Mucosa of descending colon (tissue), 3 donors: ENCODE measurements around the gene GPM6B. TPM values are rescaled to one million over a fixed set of nuclear protein-coding genes. Genes with fewer than 3 reads are reported as not detected.

Experiments used
- ATAC-seq: fragments of 200-7000 bp; cut with Tn5 transposase; one replicate; pipeline ENCODE4 v1.9.1; 2020; ENCODE audit warnings: mild to moderate bottlenecking, moderate library complexity
- DNase-seq, 3 donors: peaks; one replicate each; pipeline ENCODE4 v3.0.0-alpha.2; 2020
- H3K36me3 ChIP-seq: fragments of 200-600 bp; one replicate; pipeline ENCODE4 v1.8.0; 2021; ENCODE audit warnings: low read depth, mild to moderate bottlenecking
- H3K4me1 ChIP-seq: fragments of 200-600 bp; one replicate; pipeline ENCODE4 v1.8.0; 2021; ENCODE audit warnings: low read depth, mild to moderate bottlenecking
- H3K4me3 ChIP-seq: fragments of 200-600 bp; one replicate; pipeline ENCODE4 v1.8.0; 2021; ENCODE audit warnings: mild to moderate bottlenecking
- H3K9me3 ChIP-seq: fragments of 200-600 bp; one replicate; pipeline ENCODE4 v1.8.0; 2021; ENCODE audit warnings: mild to moderate bottlenecking
- intact Hi-C, 2 donors: fragments of 100-400 bp; cut with DNase I in 1 of 2; cut with micrococcal nuclease in 1 of 2; formaldehyde crosslinking; loops; one replicate each; pipeline versions ENCODE4 v1.11.0 to v1.11.1; 2022; cut with DNase I, micrococcal nuclease
- long read RNA-seq, 2 donors: library from polyadenylated mRNA; unstranded; transcript quantifications; one replicate each; pipeline ENCODE4 v2.0.0, GENCODE V29; 2019 to 2021
- total RNA-seq, 3 donors: library from RNA; stranded (reverse); fragmentation: NEBNext Ultra II Directional in 2 of 3; extraction: Animal tissue kit (Norgen Biotek cat#: 25700) in 2 of 3; gene quantifications; one replicate each; pipeline versions ENCODE4 v1.2.1 to v1.2.4, GENCODE V29; 2021 to 2023
- TF ChIP-seq, protein P1 (sequence below): fragments of 200-600 bp; IDR thresholded peaks from one replicate; pipeline ENCODE4 v1.8.0; 2022; ENCODE audit warnings: antibody characterized with exemption, mild to moderate bottlenecking
- donor health status: DM: no; HTN: no; CAD: no; lungs with moderate emphysema.
- donor health status: DM: no; HTN: no; CAD: no.
- donor health status: DM: no; HTN: yes; CAD: no.

Gene GPM6B, protein sequence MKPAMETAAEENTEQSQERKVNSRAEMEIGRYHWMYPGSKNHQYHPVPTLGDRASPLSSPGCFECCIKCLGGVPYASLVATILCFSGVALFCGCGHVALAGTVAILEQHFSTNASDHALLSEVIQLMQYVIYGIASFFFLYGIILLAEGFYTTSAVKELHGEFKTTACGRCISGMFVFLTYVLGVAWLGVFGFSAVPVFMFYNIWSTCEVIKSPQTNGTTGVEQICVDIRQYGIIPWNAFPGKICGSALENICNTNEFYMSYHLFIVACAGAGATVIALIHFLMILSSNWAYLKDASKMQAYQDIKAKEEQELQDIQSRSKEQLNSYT
- 10 to 100 TPM in 1 of 3 donors, 1 to 10 TPM in 2; 1.3 to 34.1 (median 4.4) TPM for total RNA-seq
- long read RNA-seq, donor 1, transcript GPM6B-202 (8 exons, 1,673 nt): minor isoform, 11 of 60 reads
- long read RNA-seq, donor 1, transcript GPM6B-203 (7 exons, 1,830 nt): minor isoform, 13 of 60 reads
- long read RNA-seq, donor 1, transcript GPM6B-205 (7 exons, 3,957 nt): major isoform, 28 of 60 reads
- long read RNA-seq, donor 1, partial matches to known transcripts: 3 of 60 reads
- long read RNA-seq, donor 1, other reads (novel, unspliced or antisense): 4 of 60 reads
- long read RNA-seq, donor 2, transcript GPM6B-205 (7 exons, 3,957 nt): major isoform, 5 of 7 reads
- long read RNA-seq, donor 2, partial matches to known transcripts: 0 of 7 reads
- long read RNA-seq, donor 2, other reads (novel, unspliced or antisense): 1 of 7 reads

DNA sequence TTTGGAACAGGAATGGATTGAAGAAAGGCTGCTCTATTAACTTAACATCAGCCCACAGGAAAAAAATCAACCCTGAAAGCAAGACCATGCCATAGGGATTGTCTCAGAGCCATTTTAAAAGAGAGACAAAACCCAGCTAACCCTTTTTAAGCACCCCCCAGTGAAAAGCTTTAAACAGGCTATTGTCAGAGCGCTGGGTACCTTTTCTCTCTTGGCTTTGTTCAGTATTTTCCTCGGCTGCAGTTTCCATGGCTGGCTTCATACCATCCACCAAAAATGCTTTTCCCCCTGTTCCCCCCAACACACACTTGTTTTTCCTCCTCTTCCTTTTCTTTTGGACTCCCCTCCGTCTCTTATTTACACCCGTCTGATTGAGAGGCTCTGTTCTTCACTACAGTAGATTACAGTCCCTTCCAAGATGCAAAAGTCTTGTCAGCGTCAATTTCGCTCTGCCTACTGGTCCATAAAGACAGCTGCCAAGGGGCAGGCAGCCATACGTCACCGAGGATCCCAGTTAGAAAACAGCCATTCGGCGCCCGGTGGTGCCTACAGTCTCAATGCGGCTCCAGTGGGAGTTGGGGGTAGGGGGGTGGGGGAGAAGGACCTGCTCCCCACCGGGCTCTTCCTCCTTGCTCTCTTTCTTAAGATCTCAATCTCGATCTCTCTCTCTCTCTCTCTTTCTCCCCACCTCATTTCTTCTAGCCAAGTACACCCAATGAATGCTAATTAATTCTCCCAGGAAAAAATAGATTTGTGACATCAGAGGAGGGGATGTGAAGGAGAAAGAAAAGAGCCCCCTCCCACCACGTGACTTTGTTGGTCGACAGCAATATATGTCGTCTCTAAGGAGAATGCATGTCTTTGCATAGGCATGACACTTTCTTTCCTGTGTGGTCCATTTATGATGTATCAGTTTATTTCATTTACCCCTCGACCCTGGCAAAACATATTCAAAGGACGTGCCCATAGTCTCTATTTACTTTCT, at the start of gene GPM6B:
Gene GPM6B, minus strand, starts transcription at position 451 of the 985 bp plus-strand sequence. Its CDS starts 189 bp downstream, at position 262.
- intact Hi-C loops: no loop called here
- Histone ChIP-seq H3K36me3 (no peaks in the 10 kb centered on the region), H3K4me3 (no peak within 1 kb of the TSS), H3K9me3 (no peaks in the 10 kb centered on the region), H3K4me1 (no peaks in the 10 kb centered on the region)
- TF ChIP-seq, protein P1, sequence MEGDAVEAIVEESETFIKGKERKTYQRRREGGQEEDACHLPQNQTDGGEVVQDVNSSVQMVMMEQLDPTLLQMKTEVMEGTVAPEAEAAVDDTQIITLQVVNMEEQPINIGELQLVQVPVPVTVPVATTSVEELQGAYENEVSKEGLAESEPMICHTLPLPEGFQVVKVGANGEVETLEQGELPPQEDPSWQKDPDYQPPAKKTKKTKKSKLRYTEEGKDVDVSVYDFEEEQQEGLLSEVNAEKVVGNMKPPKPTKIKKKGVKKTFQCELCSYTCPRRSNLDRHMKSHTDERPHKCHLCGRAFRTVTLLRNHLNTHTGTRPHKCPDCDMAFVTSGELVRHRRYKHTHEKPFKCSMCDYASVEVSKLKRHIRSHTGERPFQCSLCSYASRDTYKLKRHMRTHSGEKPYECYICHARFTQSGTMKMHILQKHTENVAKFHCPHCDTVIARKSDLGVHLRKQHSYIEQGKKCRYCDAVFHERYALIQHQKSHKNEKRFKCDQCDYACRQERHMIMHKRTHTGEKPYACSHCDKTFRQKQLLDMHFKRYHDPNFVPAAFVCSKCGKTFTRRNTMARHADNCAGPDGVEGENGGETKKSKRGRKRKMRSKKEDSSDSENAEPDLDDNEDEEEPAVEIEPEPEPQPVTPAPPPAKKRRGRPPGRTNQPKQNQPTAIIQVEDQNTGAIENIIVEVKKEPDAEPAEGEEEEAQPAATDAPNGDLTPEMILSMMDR: no peak
- no peak for ATAC-seq
- DNase-seq: no peak

DNA sequence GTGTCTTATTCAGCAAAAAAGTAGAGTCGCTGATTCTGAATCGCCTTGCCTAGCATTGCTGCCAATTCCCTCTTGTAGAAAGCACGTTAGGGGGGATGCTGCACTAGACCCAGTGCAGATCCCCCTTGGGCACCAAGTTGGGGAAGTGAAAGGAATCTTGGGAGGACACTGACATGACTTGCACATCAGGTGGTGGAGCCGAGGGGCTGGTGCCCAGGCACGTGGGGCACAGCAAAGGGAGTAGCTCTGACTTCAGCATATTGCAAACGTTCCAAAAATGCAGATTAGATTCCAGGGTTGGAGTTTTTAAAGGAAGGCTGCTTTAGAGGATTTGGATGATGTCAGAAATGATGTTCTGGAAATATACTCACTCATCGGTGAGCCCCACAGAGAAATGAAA, 47.4 kb upstream of the GPM6B start:
- H3K4me3 ChIP-seq: no peak overlapping the region
- no peak for DNase-seq

DNA sequence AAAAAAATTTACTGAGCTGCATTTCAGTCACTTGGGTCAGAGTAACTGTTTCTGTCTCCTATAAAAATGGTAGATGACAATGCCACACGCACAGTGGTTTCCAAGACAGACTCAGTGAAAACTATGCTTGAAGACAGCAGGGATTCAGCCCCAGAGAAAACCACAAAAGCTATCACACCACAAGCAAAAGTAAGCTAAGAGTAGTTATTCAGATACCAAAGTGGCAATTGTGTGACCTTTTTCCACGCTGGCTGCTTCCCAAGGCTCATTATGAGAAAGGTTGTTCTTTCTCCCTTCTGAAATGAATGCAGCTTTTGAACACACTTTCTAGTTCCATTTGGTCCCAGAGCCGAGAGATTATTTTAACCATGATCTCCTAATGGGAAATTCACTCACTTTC, 46.4 kb upstream of the GPM6B start:
- Histone ChIP-seq H3K4me1 (no peaks in the 10 kb centered on the region), H3K9me3 (no peaks in the 10 kb centered on the region), H3K36me3 (no peaks in the 10 kb centered on the region), H3K4me3 (no peak overlapping the region)
- TF ChIP-seq, protein P1: no peak
- ATAC-seq: no peak
- intact Hi-C loops: no loop called here
- DNase-seq: no peak

More for the DNA sequence above, 47.4 kb upstream of the GPM6B start:
- ATAC-seq: no peak
- intact Hi-C loops: no loop called here
- TF ChIP-seq, protein P1: no peak
- Histone ChIP-seq H3K36me3 (no peaks in the 10 kb centered on the region), H3K4me1 (no peaks in the 10 kb centered on the region), H3K9me3 (no peaks in the 10 kb centered on the region)

DNA sequence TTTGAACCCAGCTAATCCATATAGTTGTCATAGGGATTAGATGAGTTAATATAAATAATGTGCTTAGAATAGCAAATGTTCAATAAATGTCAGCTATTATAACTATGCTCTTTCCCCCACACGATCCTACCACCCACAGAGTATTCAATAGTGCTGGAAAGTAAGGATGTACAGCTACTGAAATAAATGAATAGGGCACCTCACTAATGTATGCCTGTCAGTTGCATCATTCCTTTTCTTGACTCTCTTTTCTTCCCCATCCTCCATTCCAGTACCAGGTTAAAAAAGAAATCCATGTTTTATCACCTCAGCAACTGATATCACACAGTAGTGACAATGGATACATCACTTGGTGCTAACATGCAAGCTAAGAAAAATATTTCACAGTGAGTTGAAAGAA, 42.8 kb upstream of the GPM6B start:
- no peak for DNase-seq
- ATAC-seq: no peak
- intact Hi-C loops: no loop called here
- no peaks in the 10 kb centered on the region for H3K4me1 ChIP-seq
- H3K36me3 ChIP-seq: no peaks in the 10 kb centered on the region
- TF ChIP-seq, protein P1: no peak
- no peak overlapping the region for H3K4me3 ChIP-seq
- H3K9me3 ChIP-seq: no peaks in the 10 kb centered on the region

DNA sequence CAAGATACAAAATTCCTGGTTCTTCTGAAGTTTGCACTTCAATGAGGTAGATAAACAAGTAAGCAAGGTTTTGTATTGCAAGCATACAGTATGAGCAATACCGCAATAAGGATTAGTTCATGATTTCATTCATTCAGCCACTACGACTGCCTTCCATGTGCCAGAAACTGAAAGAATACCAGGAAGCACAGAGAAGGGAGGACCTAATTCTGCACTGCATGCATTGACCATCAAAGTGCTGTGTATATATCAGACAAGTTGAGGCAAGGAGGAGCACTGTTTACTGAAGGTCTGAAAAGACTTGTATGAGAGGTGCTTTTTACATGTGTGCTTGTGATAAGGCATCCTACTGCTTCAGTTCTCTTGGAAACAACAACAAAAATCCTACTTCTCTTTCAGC, 40.9 kb upstream of the GPM6B start:
- intact Hi-C loops: no loop called here
- Histone ChIP-seq H3K4me3 (no peak overlapping the region), H3K36me3 (no peaks in the 10 kb centered on the region), H3K4me1 (no peaks in the 10 kb centered on the region), H3K9me3 (no peaks in the 10 kb centered on the region)
- DNase-seq: no peak
- TF ChIP-seq, protein P1: no peak
- no peak for ATAC-seq
